Measurements from ENCODE around the gene PMVK. TPM values are rescaled to one million over a fixed set of nuclear protein-coding genes. Genes with fewer than 3 reads are reported as not detected.

PMVK gene
- total RNA-seq, 4 donors from 2014 or later: 2.6 to 21.2 (median 6.4) TPM

- Histone ChIP-seq H3K4me1 (peaks cover 3 to 8% of the 10 kb centered on the region in 2 donors), H3K27me3 (no peaks in the 10 kb centered on the region), H3K4me3 (peak within 1 kb of the TSS; percentile 30 to 37), H3K27ac (peak within 1 kb of the TSS; percentile 99), H3K9me3 (no peaks in the 10 kb centered on the region), H3K36me3 (no peaks in the 10 kb centered on the region)
- DNase-seq: peak; percentile 96 to 97
- intact Hi-C loops (cut with DNase I; ENCODE audit: low total_unique reads): no loop called here
- TF ChIP-seq CTCF (IDR thresholded peaks at IDR 0.05) (no peak), POLR2A (IDR thresholded peaks at IDR 0.05) (peak; percentile 93 to 96)
Measured at GRCh38 chr1:154970631-154971340, 34.3 kb upstream of the PMVK start, which contains the start of gene SHC1. Gene SHC1, minus strand, starts transcription at chr1:154970747. Its CDS starts 221 bp downstream, at chr1:154970526.

- Histone ChIP-seq H3K4me1 (peaks cover 3 to 8% of the 10 kb centered on the region in 2 donors), H3K36me3 (no peaks in the 10 kb centered on the region), H3K9me3 (no peaks in the 10 kb centered on the region), H3K4me3 (peak overlapping the region; percentile 30 to 37), H3K27ac (peak overlapping the region; percentile 99), H3K27me3 (no peaks in the 10 kb centered on the region)
- intact Hi-C loops (cut with DNase I; ENCODE audit: low total_unique reads): no loop called here
- TF ChIP-seq CTCF (IDR thresholded peaks at IDR 0.05) (no peak), POLR2A (IDR thresholded peaks at IDR 0.05) (no peak)
- DNase-seq: peak; percentile 56 to 58
Measured at GRCh38 chr1:154969860-154970452, 33.4 kb upstream of the PMVK start.

- Histone ChIP-seq H3K36me3 (no peaks in the 10 kb centered on the region), H3K4me3 (peak overlapping the region in 1 of 2 donors; percentile 37), H3K27ac (peak overlapping the region; percentile 99), H3K27me3 (no peaks in the 10 kb centered on the region), H3K9me3 (no peaks in the 10 kb centered on the region), H3K4me1 (peaks cover 3 to 8% of the 10 kb centered on the region in 2 donors)
- TF ChIP-seq CTCF (IDR thresholded peaks at IDR 0.05) (no peak), POLR2A (IDR thresholded peaks at IDR 0.05) (no peak)
- intact Hi-C loops (cut with DNase I; ENCODE audit: low total_unique reads): no loop called here
- no peak for DNase-seq
Measured at GRCh38 chr1:154969246-154969645, 32.7 kb upstream of the PMVK start.

GRCh38 chr1:154968731-154969130, 32.2 kb upstream of the PMVK start:
- no peak overlapping the region for H3K4me3 ChIP-seq
- intact Hi-C loops (cut with DNase I; ENCODE audit: low total_unique reads): no loop called here

More at GRCh38 chr1:154968731-154969130, 32.2 kb upstream of the PMVK start:
- no peak for DNase-seq
- peaks cover 3 to 8% of the 10 kb centered on the region in 2 donors for H3K4me1 ChIP-seq
- no peaks in the 10 kb centered on the region for H3K36me3 ChIP-seq
- H3K27ac ChIP-seq: peak overlapping the region; percentile 99
- H3K9me3 ChIP-seq: no peaks in the 10 kb centered on the region
- TF ChIP-seq POLR2A (IDR thresholded peaks at IDR 0.05) (no peak), CTCF (IDR thresholded peaks at IDR 0.05) (no peak)
- H3K27me3 ChIP-seq: no peaks in the 10 kb centered on the region
